HG03139 (cell line): ENCODE measurements around the gene KRTAP12-4.
"Not testable (repeated sequence)": the region's sequence is repeated elsewhere in the genome, so short reads cannot be mapped to it uniquely, and the experiment has no call there.

Experiments used
- ATAC-seq: cut with Tn5 transposase; IDR thresholded peaks from one replicate; pipeline ENCODE4 v1.9.1; 2021; ENCODE audit not compliant: unreplicated experiment

The KRTAP12-4 gene

DNA sequence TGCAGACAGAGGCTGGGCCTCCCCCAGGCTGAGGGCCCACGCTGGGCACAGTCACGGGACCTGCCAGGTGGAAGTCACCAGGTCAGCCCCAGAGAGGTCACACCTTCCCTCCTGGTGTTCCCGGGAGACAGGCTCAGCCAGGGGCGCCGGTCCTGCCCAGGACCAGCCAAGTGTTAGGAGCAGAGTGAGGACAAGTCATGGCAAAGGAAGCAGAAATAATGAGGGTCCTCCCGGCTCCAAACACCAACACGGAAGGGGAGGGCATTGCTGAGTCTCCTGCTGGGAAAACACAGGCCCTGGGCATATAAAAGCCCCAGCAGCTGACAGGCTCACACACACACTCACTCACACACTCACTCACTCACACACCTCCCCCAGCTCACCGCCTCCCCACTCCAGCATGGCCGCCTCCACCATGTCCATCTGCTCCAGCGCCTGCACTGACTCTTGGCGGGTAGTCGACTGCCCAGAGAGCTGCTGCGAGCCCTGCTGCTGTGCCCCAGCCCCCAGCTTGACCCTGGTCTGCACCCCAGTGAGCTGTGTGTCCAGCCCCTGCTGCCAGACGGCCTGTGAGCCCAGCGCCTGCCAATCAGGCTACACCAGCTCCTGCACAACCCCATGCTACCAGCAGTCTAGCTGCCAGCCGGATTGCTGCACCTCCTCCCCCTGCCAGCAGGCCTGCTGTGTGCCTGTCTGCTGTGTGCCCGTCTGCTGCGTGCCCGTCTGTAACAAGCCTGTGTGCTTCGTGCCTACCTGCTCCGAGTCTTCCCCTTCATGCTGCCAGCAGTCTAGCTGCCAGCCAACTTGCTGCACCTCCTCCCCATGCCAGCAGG lies 17.2 kb downstream of the KRTAP12-4 start, which contains the start of gene KRTAP10-10:
Gene KRTAP10-10 (plus strand): TSS at position 339 of the 833 bp plus-strand sequence. CDS start 62 bp downstream, at position 401.
- no peak for ATAC-seq

DNA sequence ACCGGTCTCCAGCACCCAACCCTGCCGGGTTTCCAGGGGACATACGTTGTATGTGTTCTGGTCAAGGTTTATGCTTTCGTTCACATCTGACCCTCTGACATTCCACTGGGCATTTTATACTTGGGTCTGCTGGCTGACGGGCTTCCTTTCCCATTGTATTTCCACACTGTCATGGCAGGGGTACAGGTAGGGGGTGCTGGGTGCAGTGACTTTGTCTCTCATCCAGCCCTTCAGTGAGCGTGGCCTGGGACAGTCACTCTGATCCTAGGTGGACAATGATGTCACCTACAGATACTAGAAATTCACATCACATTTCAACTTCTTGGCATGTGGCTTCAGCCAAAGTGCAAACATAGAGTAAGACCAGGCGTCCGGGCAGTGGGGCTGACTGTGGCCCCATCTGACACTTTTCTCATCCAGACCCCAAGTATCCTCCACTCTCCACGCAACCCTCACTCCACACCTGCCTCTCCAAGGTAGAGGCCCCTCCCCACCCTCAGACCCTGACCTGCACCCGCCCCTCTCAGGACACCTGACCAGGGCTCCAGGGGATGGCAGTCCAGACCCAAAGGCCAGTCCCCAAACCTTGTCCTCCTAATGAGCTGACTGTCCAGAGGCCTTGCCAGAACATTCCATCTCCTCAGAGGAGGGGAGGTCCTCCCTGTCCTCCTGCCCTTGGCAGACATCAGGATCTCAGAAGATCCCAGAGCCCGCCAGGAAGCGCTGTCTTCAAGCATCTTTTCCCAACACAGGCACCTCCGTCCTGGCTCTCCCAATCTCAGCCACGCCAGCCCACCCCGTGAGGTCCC lies 18.0 kb downstream of the KRTAP12-4 start:
- ATAC-seq = no peak

- ATAC-seq = no peak
These were observed 22.4 kb downstream of the KRTAP12-4 start for GRCh38 chr21:44632067-44632466.

DNA sequence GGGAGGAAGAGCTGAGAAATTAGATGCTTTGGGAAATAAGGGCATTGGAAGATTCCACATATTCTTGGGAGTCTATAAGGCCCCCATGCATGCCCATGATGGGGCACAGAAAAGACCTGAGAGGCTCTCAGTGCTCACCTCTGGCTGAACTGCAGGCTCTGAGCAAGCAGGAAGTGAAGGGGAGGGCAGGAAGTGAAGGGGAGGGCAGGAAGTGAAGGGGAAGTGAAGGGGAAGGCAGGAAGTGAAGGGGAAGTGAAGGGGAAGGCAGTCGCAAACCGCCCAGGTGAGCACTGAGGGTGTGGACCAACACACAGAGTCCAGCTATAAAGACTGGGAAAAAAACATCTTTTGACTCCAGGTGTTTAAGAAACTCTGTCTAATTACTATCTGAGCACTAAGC lies 24.0 kb downstream of the KRTAP12-4 start:
- ATAC-seq = no peak

GRCh38 chr21:44628707-44629391 lies 25.6 kb downstream of the KRTAP12-4 start:
- no peak for ATAC-seq

DNA sequence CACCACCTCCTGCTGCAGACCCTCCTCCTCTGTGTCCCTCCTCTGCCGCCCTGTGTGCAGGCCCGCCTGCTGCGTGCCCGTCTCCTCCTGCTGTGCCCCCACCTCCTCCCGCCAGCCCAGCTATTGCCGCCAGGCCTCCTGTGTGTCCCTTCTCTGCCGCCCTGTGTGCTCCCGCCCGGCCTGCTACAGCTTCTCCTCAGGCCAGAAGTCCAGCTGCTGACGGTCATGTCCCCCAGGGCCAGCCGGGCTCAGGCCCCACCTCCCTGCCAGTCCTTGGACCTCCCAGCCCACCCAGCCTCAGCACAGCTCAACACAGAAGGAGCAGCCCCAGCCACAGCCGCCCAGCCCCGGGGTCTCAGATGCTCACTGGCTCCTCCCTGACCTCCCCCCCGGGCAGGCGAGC lies 26.6 kb downstream of the KRTAP12-4 start:
- ATAC-seq = not testable (repeated sequence)

GRCh38 chr21:44627181-44627822 lies 27.2 kb downstream of the KRTAP12-4 start:
- ATAC-seq = not testable (repeated sequence)

GRCh38 chr21:44626673-44627143 lies 27.8 kb downstream of the KRTAP12-4 start, which contains the start of gene KRTAP10-9:
Gene KRTAP10-9, plus strand, starts transcription at chr21:44627093. Its CDS starts 79 bp downstream, at chr21:44627172.
- no peak for ATAC-seq

GRCh38 chr21:44626262-44626661 lies 28.2 kb downstream of the KRTAP12-4 start:
- no peak for ATAC-seq

DNA sequence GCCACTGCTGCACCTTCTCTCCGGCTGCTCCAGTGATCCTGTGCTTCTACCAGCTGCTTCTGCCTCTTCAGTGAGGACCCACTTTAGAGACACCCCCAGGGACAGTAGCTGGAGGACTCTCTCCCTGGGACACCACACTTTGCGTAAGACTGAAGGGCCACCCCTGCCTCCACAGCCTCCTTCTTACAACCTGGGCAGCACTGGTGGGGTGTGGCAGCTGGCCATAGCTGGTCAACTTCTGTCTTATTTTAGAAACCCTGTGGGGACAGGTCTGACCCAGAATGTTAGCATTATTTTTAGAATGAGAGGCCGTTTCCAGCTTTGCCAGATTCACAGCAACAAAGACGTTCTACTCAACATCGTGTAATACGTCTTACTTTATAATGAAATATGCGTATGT lies 28.7 kb downstream of the KRTAP12-4 start:
- ATAC-seq = no peak

DNA sequence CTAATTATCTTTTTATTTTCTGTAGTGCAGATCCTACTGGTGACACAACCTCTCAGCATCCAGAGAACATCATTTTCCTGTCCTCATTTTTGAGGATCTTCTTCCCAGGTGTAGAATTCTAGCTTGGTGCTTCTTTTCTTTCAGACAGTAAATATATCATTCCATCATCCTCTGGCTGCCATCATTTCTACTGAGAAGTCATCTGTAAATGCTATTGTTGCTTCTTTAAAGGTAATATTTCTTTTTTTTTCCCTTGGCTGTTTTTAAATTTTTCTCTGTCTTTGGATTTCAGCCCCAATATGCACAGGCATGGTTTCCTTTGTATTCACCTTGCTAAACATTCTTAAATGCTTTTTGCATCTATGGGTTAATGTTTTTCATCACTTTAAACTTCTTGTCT lies 30.9 kb downstream of the KRTAP12-4 start:
- ATAC-seq = no peak

DNA sequence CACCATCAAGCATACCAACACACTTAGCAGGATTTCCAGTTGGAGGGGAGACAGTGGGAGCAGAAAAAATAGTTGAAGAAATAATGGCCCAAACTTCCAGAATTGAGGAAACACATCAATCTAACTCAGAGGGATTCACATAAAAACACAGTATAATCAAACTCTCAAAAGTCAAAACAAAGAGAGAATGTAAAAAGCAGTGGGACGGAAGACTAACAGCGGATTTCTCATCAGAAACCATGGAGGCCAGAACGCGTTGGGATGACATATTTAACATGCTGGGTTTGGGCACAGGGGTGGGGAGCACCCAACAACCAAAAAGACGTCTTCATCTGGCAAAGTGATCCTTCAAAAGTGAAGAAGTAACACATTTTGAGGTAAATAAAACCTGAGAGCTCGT lies 34.6 kb downstream of the KRTAP12-4 start:
- ATAC-seq = no peak

DNA sequence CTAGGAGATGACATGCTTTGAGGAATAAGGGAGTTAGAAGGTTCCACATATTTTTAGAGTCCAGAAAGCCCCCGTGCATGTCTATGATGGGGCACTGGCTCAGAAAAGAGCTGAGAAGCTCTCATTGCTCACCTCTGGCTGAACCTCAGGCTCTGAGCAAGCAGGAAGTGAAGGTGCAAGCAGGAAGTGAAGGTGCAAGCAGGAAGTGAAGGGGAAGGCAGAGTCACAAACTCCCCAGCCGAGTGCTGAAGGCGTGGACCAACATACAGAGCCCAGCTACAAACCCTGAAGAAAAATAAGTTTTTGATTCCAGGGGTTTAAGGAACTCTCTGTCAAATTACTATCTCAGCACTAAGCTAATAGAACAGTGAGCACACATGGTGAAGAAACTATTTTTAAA lies 35.5 kb downstream of the KRTAP12-4 start:
- ATAC-seq = no peak

DNA sequence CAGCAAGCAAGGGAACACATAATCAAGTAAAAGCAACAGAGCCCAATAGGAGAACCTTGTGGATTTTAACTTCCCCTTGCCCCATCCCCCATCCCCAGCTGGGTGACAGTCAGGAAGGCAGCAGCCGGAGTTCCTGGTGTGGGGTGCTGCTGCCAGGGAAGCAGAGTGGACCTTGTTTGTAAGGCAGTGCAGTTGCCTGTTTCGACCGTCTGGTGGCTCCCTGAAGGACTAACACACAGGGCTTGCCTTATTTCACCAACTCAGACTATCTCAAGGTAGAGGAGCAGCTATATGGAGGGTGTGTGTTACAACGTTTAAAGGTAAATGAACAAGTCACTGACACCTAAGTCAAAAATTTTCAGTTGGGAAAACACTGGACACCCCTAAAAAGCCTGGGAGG lies 36.0 kb downstream of the KRTAP12-4 start:
- no peak for ATAC-seq

GRCh38 chr21:44617071-44617501 lies 37.4 kb downstream of the KRTAP12-4 start:
- no peak for ATAC-seq

GRCh38 chr21:44616591-44616926 lies 37.9 kb downstream of the KRTAP12-4 start:
- ATAC-seq = no peak

DNA sequence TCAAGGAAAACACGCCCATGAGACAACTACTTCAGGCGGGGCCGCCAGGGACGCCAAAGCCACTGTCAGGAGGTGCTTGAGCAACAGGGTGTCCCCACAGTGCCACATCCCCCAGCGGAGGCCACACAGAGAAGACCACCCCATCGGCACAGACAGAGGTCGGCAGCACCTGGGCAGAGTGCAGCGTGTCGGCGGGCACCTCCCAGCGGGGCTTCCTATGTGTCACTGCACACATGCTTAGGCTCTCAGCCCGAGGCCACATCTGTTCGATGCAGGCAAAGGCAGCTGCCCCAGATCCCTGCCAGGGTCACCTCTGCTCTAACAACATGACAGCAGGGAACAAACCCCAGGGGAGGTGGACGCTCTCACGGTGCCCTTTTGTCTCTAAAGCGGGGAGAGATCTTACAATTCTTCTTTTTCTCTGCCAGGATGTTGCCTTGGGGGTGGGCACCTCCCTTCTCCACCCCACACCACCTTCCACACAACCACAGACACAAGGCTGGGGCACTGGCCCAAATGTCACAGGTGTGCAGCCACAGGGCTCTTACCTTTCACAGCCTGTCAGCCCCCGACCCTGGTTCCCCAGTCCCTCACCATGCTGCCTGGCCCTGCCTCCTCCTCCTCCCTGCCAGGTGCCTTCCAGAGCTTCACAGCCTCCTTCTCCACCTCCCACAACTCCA lies 38.4 kb downstream of the KRTAP12-4 start:
- ATAC-seq = no peak

DNA sequence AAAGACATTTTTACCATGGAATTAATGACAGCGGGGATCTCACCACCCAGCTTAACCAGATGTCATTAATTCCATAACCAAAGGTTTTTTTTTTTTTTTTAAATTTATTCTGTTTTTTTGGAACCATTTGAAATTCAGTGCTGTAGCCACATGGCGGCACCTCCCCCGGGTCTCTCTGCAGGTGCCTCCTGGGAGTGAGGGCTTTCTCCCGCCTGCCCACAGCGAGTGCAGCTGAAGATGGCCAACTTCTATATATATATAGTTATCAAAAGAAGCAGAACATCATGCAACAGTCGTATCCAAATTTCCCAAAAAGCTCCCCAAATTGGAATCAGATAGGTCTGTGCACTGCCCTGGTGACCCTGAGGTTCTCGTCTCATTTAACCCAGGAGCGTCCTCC lies 39.0 kb downstream of the KRTAP12-4 start:
- ATAC-seq = no peak

DNA sequence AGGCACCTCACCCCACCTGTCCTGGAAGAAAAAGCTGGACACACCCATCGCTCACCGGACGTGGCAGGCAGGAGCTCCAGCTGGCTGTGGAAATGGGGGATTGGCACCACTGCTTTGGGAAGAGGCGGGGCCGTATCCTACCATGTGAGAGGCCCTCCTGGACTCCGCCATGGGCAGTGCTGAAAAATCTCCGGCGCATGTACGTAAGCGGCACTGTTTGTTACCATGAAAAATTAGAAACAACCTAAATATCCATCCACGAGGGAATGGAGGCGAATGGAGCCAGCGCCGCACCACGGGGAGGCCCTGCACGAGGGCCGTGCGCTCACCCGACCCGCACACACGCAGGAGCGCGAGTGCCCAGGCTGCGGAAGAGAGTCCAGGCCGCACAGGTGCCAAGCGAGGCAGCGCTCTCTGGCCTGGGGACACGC lies 39.5 kb downstream of the KRTAP12-4 start:
- no peak for ATAC-seq

GRCh38 chr21:44614161-44614631 lies 40.3 kb downstream of the KRTAP12-4 start:
- ATAC-seq = no peak
